Keratinocyte (primary cell): ENCODE data around the gene DPM3.

Experiments
- EZH2 ChIP-seq: IDR thresholded peaks from one replicate; pipeline ENCODE4 v1.6.1; 2012; ENCODE audit warnings: inconsistent platforms, mild to moderate bottlenecking, low read length, moderate library complexity
- TF ChIP-seq, protein P1 (sequence below), 3 experiments: IDR thresholded peaks in 1 of 3; conservative IDR thresholded peaks in 1 of 3; optimal IDR thresholded peaks in 1 of 3; 2 replicates in 2 of 3; 3 replicates in 1 of 3; pipeline versions ENCODE3 to v1.5.1; 2011; ENCODE audit warnings: low read length in 3 of 3, mild to moderate bottlenecking in 3 of 3, moderate library complexity in 2 of 3, control low read depth in 1 of 3, inconsistent platforms in 1 of 3; ENCODE audit not compliant: insufficient read depth in 2 of 3; ENCODE audit errors: extremely low read depth in 1 of 3

DNA sequence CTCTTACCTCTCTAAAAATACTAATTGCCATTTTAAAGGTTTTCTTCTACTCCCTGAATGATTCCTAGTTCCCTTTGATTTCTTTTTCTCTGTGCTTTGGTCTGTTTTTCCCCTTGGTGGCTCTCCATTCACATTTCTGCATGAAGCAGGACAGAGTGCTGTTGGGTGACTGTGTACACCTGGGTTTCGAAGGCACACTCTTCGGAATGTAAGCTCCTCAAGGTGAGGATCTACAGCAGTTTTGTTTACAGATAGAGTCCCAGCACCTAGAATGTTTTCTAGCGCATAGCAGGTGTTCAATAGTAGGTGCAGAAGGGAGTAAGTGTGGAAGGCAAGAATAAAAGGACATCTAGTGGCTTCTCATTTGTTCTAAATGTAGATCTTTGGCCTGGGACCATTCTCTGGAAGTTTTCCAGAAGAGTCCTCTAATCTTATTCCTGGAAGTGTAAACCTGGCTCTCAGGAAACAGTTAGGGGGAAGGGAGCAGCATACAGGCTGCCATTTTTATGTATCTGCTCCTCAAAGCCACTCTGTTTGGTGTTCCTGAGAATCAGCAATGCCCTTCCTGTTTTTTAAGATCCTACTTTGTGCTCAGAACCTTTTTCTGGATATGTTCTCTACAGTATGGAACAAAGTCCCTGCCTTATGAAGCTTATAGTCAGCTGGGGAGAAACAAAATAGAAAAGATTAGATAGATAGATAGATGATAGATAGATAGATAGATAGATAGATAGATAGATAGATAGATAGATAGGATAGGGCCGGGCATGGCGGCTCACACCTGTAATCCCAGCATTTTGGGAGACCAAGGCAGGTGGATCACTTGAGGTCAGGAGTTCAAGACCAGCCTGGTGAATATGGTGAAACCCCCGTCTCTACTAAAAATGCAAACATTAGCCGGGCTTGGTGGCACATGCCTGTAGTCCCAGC, 35.5 kb downstream of the DPM3 start:
- TF ChIP-seq, protein P1, sequence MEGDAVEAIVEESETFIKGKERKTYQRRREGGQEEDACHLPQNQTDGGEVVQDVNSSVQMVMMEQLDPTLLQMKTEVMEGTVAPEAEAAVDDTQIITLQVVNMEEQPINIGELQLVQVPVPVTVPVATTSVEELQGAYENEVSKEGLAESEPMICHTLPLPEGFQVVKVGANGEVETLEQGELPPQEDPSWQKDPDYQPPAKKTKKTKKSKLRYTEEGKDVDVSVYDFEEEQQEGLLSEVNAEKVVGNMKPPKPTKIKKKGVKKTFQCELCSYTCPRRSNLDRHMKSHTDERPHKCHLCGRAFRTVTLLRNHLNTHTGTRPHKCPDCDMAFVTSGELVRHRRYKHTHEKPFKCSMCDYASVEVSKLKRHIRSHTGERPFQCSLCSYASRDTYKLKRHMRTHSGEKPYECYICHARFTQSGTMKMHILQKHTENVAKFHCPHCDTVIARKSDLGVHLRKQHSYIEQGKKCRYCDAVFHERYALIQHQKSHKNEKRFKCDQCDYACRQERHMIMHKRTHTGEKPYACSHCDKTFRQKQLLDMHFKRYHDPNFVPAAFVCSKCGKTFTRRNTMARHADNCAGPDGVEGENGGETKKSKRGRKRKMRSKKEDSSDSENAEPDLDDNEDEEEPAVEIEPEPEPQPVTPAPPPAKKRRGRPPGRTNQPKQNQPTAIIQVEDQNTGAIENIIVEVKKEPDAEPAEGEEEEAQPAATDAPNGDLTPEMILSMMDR (optimal IDR thresholded peaks at IDR 0.05 in 1 of 3, IDR thresholded peaks at IDR 0.05 in 1 of 3, conservative IDR thresholded peaks at IDR 0.05 in 1 of 3; ENCODE audit: extremely low read depth in 1 of 3, insufficient read depth in 2 of 3, low read length in 3 of 3) = no peak
- no peak for TF ChIP-seq EZH2
